Measurements from ENCODE around the gene FOXN3. TPM values are rescaled to one million over a fixed set of nuclear protein-coding genes. Genes with fewer than 3 reads are reported as not detected.
A peak's percentile ranks its signal among the peaks of the same experiment; 100 is the strongest.

FOXN3 gene
- total and polyA plus RNA-seq, 10 of the 15 experiments (the other 5 are each of a cell fraction or from before 2014, with no cell fraction given) = 4.5 to 68.9 (median 29.7) TPM

GRCh38 chr14:89308232-89308959 lies 108.6 kb downstream of the FOXN3 start (continued):
- TF ChIP-seq SUZ12 (IDR thresholded peaks at IDR 0.05; ENCODE audit: unreplicated experiment) (no peak), MAX (IDR thresholded peaks at IDR 0.05; ENCODE audit: low read depth, low read length) (no peak), MTA2 (IDR thresholded peaks at IDR 0.05; ENCODE audit: low read depth) (no peak), MYC (IDR thresholded peaks at IDR 0.05; ENCODE audit: insufficient read depth, insufficient read length, insufficient replicate concordance, low read length, severe bottlenecking) (no peak), SMC3 (IDR thresholded peaks at IDR 0.05; ENCODE audit: borderline replicate concordance, low read length) (no peak), TCF7 (IDR thresholded peaks at IDR 0.05; ENCODE audit: borderline replicate concordance) (no peak), NR2C1 (IDR thresholded peaks at IDR 0.05) (no peak), RUNX3 (IDR thresholded peaks at IDR 0.05; ENCODE audit: low read length) (peak; percentile 57), POLR2AphosphoS2 (IDR thresholded peaks at IDR 0.05; ENCODE audit: low read depth, low read length) (no peak), ZNF207 (IDR thresholded peaks at IDR 0.05; ENCODE audit: borderline replicate concordance) (no peak)

GRCh38 chr14:89307409-89307808 lies 109.6 kb downstream of the FOXN3 start:
- WGBS (ENCODE audit: insufficient coverage, insufficient replicate concordance, low lambda C conversion rate, missing lambda C conversion rate) = 23% methylated on average over 8 of the region's 8 CpGs
- in situ Hi-C loops (cut with MboI) = no loop called here
- no peak for FAIRE-seq
- CTCF ChIA-PET = interaction anchor here (0.6 to 2.2 kb wide), 12 partner anchors 10 to 640 kb away, joined by 3 to 5 read pairs (median 3); no protein-coding TSS in a partner anchor
- H3K4me3 ChIP-seq = peak overlapping the region; percentile 25; the same call in 1 of the 2 replicates
- RAD21 ChIA-PET (ENCODE audit: unreplicated experiment) = interaction anchor here (0.8 to 3.8 kb wide), 13 partner anchors 9 to 123 kb away, joined by 3 to 20 read pairs (median 5); no protein-coding TSS in a partner anchor
- H3K4me2 ChIP-seq (ENCODE audit: control insufficient read depth, insufficient read depth) = peak overlapping the region; percentile 49
- TF ChIP-seq TCF7 (IDR thresholded peaks at IDR 0.05; ENCODE audit: borderline replicate concordance) = no peak
- TF ChIP-seq EED (IDR thresholded peaks at IDR 0.05; ENCODE audit: low read depth) = 0 out of 2 replicates have a peak, but pooled peaks have one; percentile 7
- no peak for TF ChIP-seq CHD1 (IDR thresholded peaks at IDR 0.05; ENCODE audit: low read depth, low read length)
- 0 out of 3 replicates have a peak, but pooled peaks have one; percentile 24 for TF ChIP-seq POU2F2 (IDR thresholded peaks at IDR 0.05; ENCODE audit: borderline replicate concordance, low read depth, low read length)
- TF ChIP-seq RCOR1 (conservative IDR thresholded peaks at IDR 0.05; ENCODE audit: low read depth, low read length) = no peak
- TF ChIP-seq IKZF2 (IDR thresholded peaks at IDR 0.05) = peak in 1 of 2 experiments; percentile 35; a peak in 1 of 4 replicates
- TF ChIP-seq BHLHE40 (IDR thresholded peaks at IDR 0.05; ENCODE audit: borderline replicate concordance in 1 of 2, low read depth in 2 of 2, low read length in 1 of 2) = peak; percentile 24 to 66; a peak in 2 of 4 replicates
- TF ChIP-seq RUNX3 (IDR thresholded peaks at IDR 0.05; ENCODE audit: low read length) = peak; percentile 25; the same call in 1 of the 2 replicates
- ATAC-seq = no peak
- H4K20me1 ChIP-seq (ENCODE audit: control insufficient read depth, insufficient read depth) = no peaks in the 10 kb centered on the region
- no peak overlapping the region; the same call in 1 of the 2 replicates for H2AFZ ChIP-seq (ENCODE audit: control insufficient read depth, low read depth, low read length)
- H3K27ac ChIP-seq (ENCODE audit: control insufficient read depth, insufficient read depth) = peak overlapping the region; percentile 78
- no peak for DNase-seq (ENCODE audit: low read depth, low spot score)
- peaks cover under 1% of the 10 kb centered on the region; the same call in 2 of the 3 replicates for H3K9me3 ChIP-seq (replicated peaks; ENCODE audit: control insufficient read depth, insufficient read depth, low read length)
- no TSS peak for BruUV-seq (replicated peaks)
- no peak overlapping the region for H3K9ac ChIP-seq (ENCODE audit: control insufficient read depth, insufficient read depth, low read length)
- H3K36me3 ChIP-seq (ENCODE audit: control insufficient read depth in 2 of 2, insufficient read depth in 2 of 2, low read length in 1 of 2) = no peaks in the 10 kb centered on the region; a peak in 1 of 4 replicates
- POLR2A ChIA-PET = interaction anchor here (0.6 to 1.6 kb wide), 6 partner anchors 10 to 117 kb away, joined by 3 to 4 read pairs (median 4); no protein-coding TSS in a partner anchor
- H3K27me3 ChIP-seq (replicated peaks in 1 of 2; ENCODE audit: control insufficient read depth in 2 of 2, insufficient read depth in 2 of 2, low read length in 1 of 2) = no peaks in the 10 kb centered on the region
- peaks cover 55% of the 10 kb centered on the region for H3K79me2 ChIP-seq (ENCODE audit: control insufficient read depth, insufficient read depth, low read length)
- peaks cover 71% of the 10 kb centered on the region for H3K4me1 ChIP-seq (ENCODE audit: control insufficient read depth, insufficient read depth, low read length)
- SMC1A ChIA-PET (ENCODE audit: uncharacterized antibody, unreplicated experiment) = interaction anchor here (0.9 to 7.4 kb wide), 15 partner anchors 8 to 335 kb away, joined by 3 to 67 read pairs (median 5); no protein-coding TSS in a partner anchor
- intact Hi-C loops (cut with micrococcal nuclease; ENCODE audit: unreplicated experiment) = no loop called here
